HCT116 (cell line): Measurements from ENCODE around the gene ARHGEF1.

Experiments used
- CEBPB ChIP-seq: IDR thresholded peaks from 2 replicates; pipeline ENCODE4 v1.6.1; 2012; ENCODE audit warnings: low read depth
- CTCF ChIP-seq, 3 experiments: fragments of 200-600 bp in 1 of 3; sonication (generic) in 1 of 3; IDR thresholded peaks in 2 of 3; conservative IDR thresholded peaks in 1 of 3; 2 replicates each; pipeline ENCODE4 v1.5.1; 2012 to 2017; ENCODE audit warnings: low read depth in 2 of 3, low read length in 2 of 3, antibody characterized with exemption in 1 of 3, borderline replicate concordance in 1 of 3, control low read depth in 1 of 3, mild to moderate bottlenecking in 1 of 3, mixed read lengths in 1 of 3, mixed run types in 1 of 3, moderate library complexity in 1 of 3; ENCODE audit not compliant: insufficient read depth in 1 of 3
- EZH2phosphoT487 ChIP-seq: fragments of 200-600 bp; IDR thresholded peaks from 2 replicates; pipeline ENCODE4 v1.6.1; 2018; ENCODE audit warnings: antibody characterized with exemption, borderline replicate concordance
- POLR2A ChIP-seq: IDR thresholded peaks from 2 replicates; pipeline ENCODE4 v1.7.0; 2011; ENCODE audit warnings: borderline replicate concordance; ENCODE audit not compliant: insufficient read depth, insufficient read length; ENCODE audit errors: extremely low read depth
- POLR2AphosphoS5 ChIP-seq: IDR thresholded peaks from 2 replicates; pipeline ENCODE4 v1.6.1; 2011; ENCODE audit warnings: mild to moderate bottlenecking, low read depth, low read length, moderate library complexity
- RAD21 ChIP-seq: IDR thresholded peaks from 2 replicates; pipeline ENCODE4 v1.6.1; 2012; ENCODE audit warnings: low read depth, mild to moderate bottlenecking
- REST ChIP-seq: IDR thresholded peaks from 2 replicates; pipeline ENCODE4 v1.6.1; 2012; ENCODE audit warnings: low read depth
- TCF7L2 ChIP-seq: IDR thresholded peaks from 2 replicates; pipeline ENCODE4 v1.7.0; 2011; ENCODE audit warnings: borderline replicate concordance, inconsistent platforms; ENCODE audit not compliant: insufficient read depth, insufficient read length; ENCODE audit errors: extremely low read depth
- YY1 ChIP-seq: IDR thresholded peaks from 2 replicates; pipeline ENCODE4 v1.6.1; 2011; ENCODE audit warnings: low read length, low read depth, moderate library complexity, mild to moderate bottlenecking; ENCODE audit not compliant: insufficient replicate concordance; ENCODE audit errors: extremely low read depth

- TF ChIP-seq POLR2AphosphoS5 (no peak), CTCF (IDR thresholded peaks at IDR 0.05 in 2 of 3, conservative IDR thresholded peaks at IDR 0.05 in 1 of 3; ENCODE audit: borderline replicate concordance in 1 of 3, insufficient read depth in 1 of 3, low read depth in 2 of 3, low read length in 2 of 3) (0 out of 6 replicates have a peak, but pooled peaks of 2 of the 3 experiments have one; percentile 3 to 6), RAD21 (no peak), TCF7L2 (no peak), EZH2phosphoT487 (no peak), POLR2A (no peak), CEBPB (no peak), YY1 (no peak), REST (no peak)
Observed at GRCh38 chr19:41888926-41889325, 5.9 kb downstream of the ARHGEF1 start.
